Fibroblast of the conjunctiva (primary cell): ENCODE measurements around the gene IGSF9B.

ENCODE experiments used
- DNase-seq: peaks from one replicate; pipeline ENCODE4 v3.0.0-alpha.2; 2010; ENCODE audit warnings: low read depth

The IGSF9B gene

DNA sequence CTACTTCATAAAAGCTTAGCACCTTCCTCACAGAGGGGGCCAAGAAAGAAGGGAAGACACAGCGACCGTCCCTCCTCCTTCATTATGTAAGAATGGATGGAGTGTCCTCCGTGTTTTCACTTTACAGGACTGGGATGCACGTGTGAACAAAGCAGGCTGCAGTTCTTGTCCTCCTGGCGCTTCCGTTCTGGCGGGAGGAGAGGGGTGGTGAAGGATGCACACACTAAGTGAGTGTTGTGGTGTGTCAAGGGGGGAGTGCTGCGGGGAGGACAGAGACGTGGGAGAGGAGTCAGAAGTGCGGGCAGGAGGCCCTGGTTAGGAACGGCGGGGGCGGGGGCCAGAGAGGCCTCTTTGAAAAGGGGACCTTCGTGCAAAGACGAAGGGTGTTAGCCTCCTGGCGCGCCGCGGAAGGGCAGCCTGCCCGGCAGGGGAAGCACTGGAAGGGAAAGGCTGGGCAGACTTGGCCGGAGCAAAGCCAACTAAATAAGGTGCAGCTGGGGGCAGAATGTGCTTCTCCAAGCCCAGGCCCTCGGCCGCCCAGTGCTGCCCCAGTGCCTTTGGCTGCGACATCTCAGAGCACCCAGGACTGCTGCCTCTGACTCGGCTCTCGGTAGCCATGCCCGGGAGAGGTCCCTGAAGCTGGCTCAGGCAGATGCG, 27.0 kb upstream of the IGSF9B start:
- no peak for DNase-seq

DNA sequence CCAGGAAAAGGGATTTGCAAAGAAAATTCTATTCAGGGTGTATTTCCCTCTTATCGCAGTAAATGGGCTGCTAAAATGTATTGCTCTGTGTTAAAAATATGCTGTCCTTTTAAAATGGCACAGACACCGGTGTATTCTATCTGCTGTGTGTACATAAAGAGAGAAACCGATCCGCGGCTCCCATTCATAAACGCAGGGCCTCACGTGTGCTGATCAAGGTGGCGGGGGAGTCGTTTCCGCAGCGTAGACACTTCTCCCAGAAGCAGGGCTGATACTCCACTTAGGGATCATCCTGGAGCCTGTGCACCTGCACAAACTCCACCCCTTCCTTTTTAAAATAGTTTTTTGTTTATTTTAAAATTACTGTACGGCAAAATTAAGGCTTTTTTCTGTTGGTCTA, 26.1 kb upstream of the IGSF9B start:
- no peak for DNase-seq

DNA sequence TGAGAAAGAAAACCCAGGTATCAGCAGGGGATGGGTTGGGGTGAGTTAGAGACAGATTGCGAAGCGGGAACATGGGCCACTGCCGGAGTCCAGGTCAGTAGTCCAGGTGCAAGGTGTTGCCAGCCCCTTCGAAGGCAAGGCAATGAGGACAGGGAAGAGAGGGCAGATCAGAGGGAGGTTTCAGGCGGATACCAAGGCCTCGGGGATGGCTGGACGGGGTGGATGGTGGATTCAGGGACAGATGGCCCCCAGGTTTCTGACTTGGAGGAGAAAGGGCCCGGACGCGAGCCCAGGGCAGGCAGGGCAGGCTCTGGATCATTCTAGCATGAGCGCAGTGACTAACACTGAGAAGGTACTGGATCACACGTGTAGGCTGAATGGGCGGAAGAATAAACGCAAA, 25.4 kb upstream of the IGSF9B start:
- DNase-seq: no peak

DNA sequence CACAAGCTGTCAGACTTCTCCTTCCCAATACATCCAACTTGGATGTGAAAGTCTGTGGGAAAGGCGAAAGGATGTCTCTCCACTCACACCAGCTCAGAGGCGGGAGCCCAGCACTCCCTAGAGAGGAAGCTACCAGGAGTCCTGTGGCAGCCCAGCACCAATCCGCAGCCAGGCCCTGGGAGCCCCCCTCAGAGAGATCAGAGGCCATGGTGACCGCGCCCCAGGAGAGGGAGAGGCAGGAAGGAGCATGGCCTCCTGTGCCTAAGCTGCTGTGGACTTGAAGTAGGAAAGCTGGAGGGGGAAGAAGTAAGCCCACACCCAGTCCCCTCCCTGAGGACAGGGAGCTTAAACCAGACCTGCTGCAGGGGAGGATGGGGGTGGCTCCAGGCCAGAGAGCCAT, 24.4 kb upstream of the IGSF9B start:
- no peak for DNase-seq

DNA sequence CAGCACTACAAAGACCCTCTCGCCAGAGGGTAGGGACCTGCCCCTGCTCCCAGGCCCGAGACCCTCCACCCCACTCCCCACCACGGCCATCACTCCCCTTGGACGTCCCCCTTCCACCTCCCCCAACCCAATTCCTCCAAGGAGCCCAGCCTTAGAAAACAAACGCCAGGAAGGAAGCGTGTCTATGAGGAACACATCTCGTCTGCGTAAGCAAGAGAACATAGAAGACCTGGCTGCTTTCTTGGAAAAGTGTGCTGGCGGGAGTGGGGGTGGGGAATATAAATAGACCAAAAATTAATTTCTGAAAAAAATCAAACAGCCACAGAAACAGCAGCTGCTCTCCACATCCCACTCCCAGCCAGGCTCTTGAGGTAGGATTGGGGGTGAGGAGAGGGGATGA, 23.9 kb upstream of the IGSF9B start:
- no peak for DNase-seq

DNA sequence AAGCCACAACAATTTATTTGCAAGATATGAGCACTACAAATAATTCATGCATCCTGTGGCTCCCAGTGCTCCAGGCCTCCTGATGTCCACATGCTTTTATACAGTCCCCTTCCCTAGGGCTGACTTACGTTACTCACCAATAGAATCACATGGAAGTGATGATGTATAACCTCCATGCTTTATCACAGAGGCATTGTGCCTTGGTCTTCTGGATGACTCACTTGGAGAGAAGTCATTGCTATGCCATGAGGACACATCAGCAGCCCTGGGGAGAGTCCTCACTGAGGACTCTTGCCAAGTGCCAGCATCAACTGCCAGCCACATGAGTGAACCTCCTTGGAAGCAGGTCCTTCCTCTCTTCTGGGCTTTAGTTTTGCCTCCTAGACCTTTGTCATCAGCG, 22.0 kb upstream of the IGSF9B start:
- DNase-seq: no peak

DNA sequence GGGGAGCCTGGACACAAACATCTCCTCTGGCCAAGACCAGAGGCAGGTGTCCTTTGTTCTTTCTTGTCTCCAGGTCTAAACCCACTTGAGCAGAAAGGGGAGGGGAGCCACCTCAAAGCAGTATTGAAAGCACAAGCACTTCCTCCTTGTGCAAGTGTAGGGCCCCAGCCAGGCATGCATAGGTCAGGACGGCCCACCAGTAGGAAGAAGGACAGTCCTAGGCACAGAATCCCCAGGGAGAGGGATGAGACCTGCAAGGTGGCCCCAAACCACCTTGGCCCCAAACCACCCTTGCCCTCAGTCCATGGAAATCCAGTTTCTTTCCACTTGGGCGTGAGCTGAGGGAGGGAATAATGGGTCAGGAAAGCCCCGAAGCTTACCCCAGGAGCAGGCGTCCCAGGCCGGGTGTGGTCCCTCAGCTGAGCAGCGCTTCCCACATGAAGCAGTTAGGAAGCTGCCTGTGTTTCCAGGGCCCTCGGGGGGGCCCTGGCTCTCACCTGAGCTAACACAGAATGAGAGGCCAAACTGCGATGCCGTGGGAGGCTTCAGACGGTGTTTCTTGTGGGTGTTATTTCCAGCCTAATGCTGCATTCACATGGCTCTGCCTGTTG, 20.4 kb upstream of the IGSF9B start:
- no peak for DNase-seq

DNA sequence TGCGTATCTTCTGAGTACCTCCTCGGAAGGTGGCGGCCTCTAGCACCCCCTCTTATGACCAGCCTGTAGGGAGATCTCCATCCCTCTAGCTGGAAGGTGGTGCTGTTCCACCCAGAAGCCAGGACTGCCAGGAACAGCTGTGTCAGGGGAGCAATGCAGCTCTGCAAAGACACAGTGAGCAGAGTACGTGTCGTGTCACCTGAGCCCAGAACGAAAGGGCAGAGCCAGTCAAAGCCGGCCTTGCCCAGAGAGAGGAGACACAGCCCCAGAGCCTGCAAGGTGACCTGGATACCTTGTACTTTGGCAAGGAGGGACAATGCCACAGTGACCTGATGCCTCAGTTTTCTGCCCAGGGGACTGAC, 18.7 kb upstream of the IGSF9B start:
- DNase-seq: no peak

DNA sequence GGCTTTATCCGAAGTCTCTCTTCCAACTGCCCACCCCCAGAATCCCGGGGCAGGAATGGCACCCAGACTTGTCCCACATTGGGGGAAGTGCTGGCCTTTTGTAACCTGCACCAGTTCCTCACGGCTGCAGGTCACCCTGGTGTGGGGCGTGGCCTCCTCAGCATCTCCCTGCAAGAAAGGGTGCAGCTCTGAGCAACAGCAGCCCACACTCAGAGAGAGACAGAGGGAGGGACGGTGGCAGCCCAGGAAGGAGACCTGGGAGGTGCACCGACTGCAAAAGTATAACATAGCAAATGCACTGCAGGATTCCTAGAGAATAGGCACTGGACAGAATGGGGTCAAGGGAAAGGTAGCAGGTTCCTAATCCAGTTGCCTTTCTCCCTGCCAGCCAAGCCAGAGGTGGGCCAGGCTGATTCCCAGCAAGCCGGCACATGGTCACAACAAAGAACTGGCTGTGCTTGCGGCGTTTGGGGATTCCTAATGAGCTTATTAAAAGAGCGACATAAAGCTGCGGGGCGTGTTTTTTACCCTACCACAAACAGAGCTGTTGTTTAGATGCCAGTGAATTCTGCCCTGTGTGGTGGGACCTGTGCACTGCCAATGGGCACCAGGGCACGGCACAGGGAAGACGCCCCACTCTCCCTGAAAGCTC, 18.2 kb upstream of the IGSF9B start:
- no peak for DNase-seq

DNA sequence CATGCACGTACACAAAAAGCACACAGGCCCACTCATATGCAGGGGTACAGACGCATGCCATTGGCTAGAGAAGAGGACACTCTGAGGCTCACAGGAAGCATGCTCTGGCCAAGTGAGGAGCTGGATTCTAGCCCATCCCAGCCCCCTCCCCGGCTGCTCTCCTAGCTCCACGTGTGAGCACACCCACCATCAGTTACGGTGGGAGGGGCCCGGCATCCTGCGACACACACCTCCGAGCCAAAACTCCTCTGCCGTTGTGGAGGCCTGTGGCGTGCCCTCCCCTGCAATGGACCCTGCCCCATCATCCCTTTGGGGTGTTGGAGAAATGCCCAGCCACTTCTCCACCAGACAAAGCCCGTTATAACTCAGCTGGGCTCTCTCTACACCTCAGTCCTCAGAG, 15.1 kb upstream of the IGSF9B start:
- DNase-seq: no peak

DNA sequence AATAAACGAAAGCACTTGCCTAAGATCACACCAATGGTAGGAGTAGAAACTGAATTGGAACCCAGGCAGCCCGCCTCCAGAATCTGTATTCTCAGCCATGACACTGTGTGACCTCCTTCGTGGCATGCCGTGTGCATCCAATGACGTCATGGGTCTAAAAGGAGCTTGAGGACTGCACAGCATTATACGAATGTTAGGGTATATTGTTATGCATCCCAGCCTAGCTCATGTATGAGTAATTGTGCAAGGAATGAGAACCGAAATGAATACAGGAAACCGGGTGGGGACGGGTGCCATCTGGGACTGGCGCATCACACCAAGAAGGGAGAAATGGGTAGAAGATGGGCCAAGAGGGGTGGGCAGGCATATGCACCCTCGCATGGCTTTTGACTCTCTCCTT, 12.3 kb upstream of the IGSF9B start:
- DNase-seq: no peak

DNA sequence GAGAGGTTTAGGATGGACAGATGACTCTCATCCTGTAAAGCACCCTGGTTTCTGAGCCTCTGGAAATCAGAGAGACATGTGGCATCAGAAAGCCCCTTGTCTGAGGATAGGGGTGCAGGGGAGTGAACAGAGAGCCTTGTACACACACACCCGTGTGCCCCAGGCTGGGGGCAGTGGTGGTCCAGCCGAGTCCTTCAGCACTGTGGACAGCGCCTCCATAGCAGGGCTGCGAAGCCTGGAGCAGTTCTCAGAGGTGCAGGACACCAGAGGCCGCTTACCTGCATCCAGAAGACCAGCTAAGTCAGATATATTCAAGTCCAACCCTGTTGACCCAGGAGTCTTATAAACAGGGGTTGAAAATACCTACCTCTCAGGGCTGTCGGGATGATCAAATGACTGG, 11.5 kb upstream of the IGSF9B start:
- DNase-seq: no peak

DNA sequence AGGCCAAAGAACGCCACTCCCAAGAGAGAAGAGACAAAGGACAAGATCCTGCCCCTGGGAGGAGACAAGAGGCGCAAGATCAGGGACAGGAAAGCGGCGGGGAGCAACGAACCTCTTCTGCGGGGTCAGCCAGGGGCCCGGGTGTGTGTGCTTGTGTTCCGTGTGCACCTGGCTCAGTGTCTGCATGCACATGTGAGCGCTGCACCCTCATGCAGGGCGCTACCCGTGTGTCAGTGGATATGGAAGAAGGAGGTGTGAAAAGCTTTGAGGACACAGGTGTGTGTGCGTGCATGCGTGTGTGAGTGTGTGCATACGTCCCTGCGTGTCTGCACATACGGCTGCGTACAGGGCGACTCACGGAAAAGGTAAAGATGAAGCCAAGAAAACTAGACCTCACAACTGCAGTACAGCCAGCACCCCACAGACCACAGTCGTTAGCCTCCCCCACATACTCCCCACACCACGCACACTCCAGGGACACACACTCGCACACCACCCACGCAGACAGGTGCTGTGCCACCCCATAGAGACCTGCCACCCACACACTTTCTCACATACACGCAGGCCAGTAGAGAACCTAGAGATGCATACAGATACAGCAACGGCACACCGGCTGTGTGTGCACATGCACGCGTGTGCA, 11.0 kb upstream of the IGSF9B start:
- DNase-seq: no peak

DNA sequence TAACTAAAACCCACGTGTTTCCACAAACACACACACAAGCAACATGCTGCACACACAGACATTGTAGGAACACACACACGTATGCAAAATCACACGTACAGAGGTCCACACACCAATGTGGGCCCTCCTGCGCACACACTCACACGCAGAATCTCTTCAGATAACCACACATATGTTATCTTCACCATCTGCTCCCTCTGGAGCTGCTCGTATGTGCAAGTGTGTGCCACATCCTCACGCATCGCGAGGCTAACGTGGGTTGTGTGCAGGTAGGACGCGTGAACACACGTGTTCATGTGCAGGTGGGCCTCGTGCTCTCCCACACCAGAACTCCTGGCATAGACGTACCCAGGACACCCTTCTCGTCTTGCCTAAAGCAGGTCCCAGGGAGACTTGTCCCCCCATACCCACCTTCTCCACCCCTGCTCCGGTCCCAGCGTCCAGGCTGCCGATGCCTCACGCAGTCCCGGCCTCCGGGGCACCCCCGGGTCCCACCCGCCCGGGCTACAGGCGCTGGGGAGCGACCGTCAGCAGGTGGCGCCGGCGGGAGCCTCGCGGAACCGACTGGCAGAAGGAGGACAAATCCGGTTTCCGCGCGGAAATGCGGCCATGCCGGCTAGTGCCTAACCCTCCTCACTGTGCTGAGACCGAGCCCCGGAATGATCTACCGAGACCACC, 10.3 kb upstream of the IGSF9B start:
- no peak for DNase-seq

DNA sequence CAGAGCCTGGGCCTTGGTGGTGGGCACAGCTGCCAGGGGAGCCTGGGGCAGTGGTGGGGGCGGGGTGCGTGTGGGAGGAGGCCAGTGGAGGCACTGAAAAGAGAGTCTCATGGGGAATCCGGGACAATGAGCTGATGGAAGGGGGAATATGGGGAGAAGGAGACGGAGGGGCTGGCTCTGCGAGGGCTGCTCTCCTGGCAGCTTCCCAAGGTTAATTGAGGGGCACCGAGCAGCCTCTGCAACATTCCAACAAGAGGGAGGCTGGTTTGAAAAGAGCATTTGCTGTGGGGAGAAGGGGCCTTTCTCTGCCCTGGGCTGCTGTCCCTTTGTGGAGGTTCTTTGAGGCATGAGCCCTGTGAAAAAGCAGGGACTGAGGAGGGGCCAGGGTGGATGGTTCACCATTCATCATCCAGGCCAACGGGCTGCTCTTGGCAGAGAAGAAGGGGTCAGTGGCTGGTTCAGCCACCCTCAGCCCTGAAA, 9.4 kb upstream of the IGSF9B start:
- DNase-seq: no peak

DNA sequence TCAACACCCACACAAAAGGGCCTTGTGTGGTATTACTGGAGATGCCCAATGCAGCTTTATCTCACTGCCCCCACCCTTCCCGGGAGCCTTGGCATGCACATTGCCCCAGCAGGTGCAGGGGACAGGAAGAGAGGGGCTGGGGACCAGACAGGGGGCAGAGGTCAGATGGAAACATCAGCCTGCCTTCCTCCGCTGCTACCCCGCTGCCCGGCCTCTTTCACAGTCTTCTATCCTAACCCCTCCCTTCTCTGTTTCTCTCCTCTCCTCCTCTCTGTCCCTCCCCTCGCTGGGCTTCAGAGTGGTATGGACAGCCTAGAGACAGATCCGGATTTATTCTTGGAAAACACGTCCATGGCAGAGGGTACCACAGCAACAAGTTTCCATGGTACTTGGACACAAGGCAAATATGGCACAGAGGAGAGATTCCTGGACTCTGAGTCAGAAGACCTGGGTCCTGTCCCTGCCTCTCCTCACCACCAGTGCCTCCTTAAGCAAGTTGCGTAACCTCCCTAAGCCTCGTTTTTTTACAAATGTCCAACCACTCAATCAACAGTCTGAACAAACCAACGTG, 8.3 kb upstream of the IGSF9B start:
- peak; percentile 10 for DNase-seq

DNA sequence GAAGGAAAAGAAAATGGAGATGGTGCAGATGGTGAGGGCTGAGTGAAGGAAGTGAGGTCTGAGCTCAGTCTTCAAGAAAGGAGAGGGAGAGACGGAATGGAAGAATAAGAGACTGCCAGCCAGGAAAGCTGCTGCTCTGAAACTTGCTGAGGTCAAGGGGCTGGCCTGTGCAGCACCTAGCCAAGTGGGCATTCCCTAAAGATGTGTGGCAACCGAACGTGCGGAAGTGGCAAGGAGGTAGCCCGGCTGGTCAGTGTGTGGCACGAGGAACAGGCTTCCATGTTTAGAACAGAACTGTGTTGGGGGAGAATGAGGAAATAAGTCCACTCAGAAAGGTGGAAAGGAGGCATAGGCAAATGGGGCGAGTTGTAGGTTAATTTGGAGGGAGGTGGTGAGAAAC, 7.6 kb upstream of the IGSF9B start:
- no peak for DNase-seq

DNA sequence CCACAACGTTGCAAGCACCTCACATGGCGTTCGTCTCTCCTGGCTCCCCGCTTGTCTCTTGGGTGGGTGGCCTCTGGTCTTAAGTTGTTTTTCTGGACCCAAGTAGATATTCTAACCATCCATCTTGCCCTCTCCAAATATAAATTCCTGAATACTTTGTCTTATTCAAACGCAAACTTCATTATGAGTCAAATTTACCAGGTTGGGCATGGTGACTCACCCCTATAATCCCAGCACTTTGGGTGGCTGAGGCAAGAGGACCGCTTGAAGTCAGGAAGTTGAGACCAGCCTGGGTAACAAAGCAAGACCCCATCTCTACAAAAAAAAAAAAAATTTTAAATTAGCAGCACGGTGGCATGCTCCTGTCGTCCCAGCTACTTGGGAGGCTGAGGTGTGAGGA, 5.1 kb upstream of the IGSF9B start:
- no peak for DNase-seq

DNA sequence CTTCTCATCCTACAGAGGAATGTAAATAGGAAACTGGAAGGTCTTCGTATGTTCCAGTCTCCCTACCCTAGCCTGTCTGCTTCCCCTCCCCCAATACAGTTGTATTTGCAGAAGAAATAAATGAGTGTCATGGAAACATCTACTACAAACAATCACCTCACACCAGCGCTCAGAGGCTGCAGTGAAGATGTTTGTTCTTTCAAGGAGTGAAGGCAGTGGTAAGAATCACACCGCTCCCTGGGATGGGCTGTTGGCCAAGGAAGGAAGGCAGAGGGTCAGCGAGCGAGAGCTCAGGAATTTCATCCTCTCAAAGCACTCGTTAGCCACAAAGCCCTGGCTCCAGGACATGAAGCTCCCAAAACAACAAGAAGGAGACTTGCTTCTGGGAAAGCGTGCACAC, 1.1 kb upstream of the IGSF9B start:
- no peak for DNase-seq

DNA sequence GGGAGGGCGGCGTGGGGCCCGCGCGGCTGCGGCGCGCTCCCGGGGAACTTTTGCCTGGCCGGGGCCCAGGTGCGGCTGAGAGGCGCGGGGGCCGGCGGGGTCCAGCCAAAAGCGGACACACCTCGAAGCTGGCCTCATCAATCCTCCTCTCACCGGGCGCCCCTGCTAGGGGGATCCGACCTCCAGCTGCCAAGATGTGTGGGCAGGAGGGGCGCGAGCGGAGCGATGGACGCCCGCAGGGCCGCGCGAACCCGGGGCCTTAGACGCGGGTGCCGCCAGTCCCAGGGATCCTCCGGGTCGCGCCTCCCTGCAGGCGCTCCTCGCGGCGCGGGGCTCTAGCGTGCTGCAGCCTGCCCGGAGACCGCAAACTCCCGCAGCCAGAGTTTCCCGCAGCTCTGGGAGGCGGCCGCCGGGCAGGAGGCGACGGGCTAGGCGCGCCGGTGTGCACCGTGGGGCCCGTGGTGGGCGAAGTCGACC, 785 bp downstream of the IGSF9B start:
- no peak for DNase-seq

DNA sequence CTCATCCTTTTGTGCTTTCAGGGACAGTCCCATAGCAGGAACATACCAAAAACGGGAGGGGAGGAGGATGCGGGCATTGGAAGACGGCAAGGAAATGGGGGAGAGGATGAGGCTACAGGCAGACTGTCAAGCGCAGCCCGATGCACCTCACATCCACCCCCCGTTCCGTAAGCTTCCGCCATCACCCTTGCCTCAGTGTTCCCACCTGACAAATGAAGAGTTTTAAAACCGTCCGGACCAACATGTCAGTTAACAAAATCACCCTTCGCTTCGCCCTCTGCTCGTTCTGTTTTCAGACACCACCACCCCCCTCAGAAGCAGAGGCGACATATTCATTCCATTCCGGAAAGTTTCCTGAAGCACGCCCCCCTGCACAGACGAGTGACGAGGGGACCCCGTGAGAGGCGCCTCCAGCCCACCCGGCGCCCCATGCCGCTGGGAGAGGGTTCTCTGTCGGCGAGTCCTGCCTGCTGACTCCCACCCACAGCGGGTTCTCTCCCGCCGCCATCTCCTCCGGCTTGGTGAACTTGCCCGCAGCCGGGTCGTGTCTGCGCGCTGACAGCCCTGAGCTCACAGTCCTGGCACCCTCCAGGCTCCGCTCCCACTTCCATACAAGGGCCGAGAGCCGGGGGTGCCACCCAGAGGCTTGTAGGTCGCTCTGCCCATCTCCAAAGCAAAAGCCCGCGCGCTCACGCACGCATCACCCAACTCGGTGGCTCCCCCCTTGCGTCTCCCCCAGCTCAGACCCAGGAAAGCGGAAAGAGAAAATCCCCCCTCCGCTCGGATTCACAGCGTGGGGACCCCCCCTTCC, 1.5 kb downstream of the IGSF9B start:
- DNase-seq: no peak
